ENCODE data around the gene CYFIP1. TPM values are rescaled to one million over a fixed set of nuclear protein-coding genes. Genes with fewer than 3 reads are reported as not detected.
A peak's percentile ranks its signal among the peaks of the same experiment; 100 is the strongest.

The CYFIP1 gene
- total and polyA plus RNA-seq, 5 donors, result 12.2 to 42.5 (median 35.3) TPM

DNA sequence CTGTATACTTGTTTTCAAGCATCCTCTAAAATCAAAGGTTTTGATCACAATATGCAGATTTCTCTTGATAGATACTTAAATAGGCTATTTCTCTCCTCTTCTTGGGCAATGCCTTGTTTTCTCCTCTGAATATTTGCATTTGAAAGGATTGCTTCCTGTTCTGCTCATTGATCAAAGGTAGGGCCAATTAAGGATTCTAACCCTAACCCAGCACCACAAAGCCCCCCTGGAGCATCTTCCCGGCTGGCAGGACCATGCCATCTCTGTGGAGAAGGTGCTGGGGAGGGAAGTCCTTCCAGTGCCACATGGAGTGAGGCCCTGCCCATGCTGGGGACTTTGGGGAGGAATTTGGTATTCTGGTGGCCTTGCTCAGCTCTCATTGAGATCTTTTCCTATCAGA is 153.0 kb downstream of the CYFIP1 start:
- DNase-seq (no peak), ATAC-seq (no peak)
- intact Hi-C loops (cut with DNase I), result no loop called here
- Histone ChIP-seq H3K9me3 (ENCODE audit: control insufficient read depth, low read length) (no peaks in the 10 kb centered on the region), H3K27me3 (ENCODE audit: control insufficient read depth, insufficient read depth) (no peaks in the 10 kb centered on the region), H3K4me3 (ENCODE audit: low read length) (no peak overlapping the region), H3K27ac (ENCODE audit: low read length) (no peak overlapping the region), H3K4me1 (ENCODE audit: control insufficient read depth, insufficient read depth, low read length) (no peaks in the 10 kb centered on the region)
- WGBS, result 62% methylated on average over 1 of the region's 1 CpG

GRCh38 chr15:22823495-22824128 is 156.6 kb downstream of the CYFIP1 start:
- 93% methylated on average over 29 of the region's 29 CpGs for WGBS
- no peaks in the 10 kb centered on the region for H3K4me1 ChIP-seq (ENCODE audit: control insufficient read depth, insufficient read depth, low read length)
- no peaks in the 10 kb centered on the region for H3K9me3 ChIP-seq (ENCODE audit: control insufficient read depth, low read length)
- no peak overlapping the region for H3K27ac ChIP-seq (ENCODE audit: low read length)
- DNase-seq (peak in 1 of 3 donors; percentile 40), ATAC-seq (no peak)
- no peaks in the 10 kb centered on the region for H3K27me3 ChIP-seq (ENCODE audit: control insufficient read depth, insufficient read depth)
- intact Hi-C loops (cut with DNase I), result no loop called here
- H3K4me3 ChIP-seq (ENCODE audit: low read length), result no peak overlapping the region

DNA sequence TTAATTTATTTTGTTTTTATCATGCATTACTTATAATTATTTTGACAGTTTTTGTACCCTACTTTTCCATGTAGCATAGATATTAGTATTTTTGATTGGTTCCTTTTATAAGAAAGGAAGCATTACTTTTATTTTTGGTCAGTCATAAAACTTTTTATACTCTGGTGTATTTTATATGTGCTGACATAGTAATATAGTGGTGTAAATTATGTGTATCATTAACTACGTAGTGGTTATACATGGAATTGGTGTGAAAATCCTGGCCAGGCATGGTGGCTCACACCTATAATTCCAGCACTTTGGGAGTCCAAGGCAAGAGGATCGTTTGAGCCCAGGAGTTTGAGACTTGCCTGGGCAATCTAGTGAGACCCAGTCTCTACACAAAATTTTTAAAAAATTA is 160.5 kb downstream of the CYFIP1 start:
- ATAC-seq (no peak), DNase-seq (no peak)
- WGBS, result 90% methylated on average over 2 of the region's 2 CpGs
- H3K4me1 ChIP-seq (ENCODE audit: control insufficient read depth, insufficient read depth, low read length), result no peaks in the 10 kb centered on the region
- no peak overlapping the region for H3K4me3 ChIP-seq (ENCODE audit: low read length)
- H3K9me3 ChIP-seq (ENCODE audit: control insufficient read depth, low read length), result no peaks in the 10 kb centered on the region
- intact Hi-C loops (cut with DNase I), result no loop called here
- H3K27me3 ChIP-seq (ENCODE audit: control insufficient read depth, insufficient read depth), result no peaks in the 10 kb centered on the region
- H3K27ac ChIP-seq (ENCODE audit: low read length), result no peak overlapping the region

Other genes with a start within 250 kb of the CYFIP1 start
- 1 to 10 TPM; 4.8 to 6.7 (median 5.5) TPM for gene NIPA1, start 193.7 kb downstream of the CYFIP1 start, total RNA-seq
- gene NIPA1, start 193.7 kb downstream of the CYFIP1 start, polyA plus RNA-seq, result 2.6 TPM
- gene NIPA2, start 141.7 kb downstream of the CYFIP1 start, total RNA-seq, result 10 to 100 TPM; 19.9 to 29.9 (median 25.0) TPM
- 9.9 TPM for gene NIPA2, start 141.7 kb downstream of the CYFIP1 start, polyA plus RNA-seq
- 10 to 100 TPM in 3 of 4 donors, 1 to 10 TPM in 1; 9.8 to 16.4 (median 11.9) TPM for gene TUBGCP5, start 59.2 kb upstream of the CYFIP1 start, total RNA-seq
- gene TUBGCP5, start 59.2 kb upstream of the CYFIP1 start, polyA plus RNA-seq, result 6.5 TPM
- not detected for gene GOLGA6L1, start 156.5 kb upstream of the CYFIP1 start, total RNA-seq
- gene GOLGA6L1, start 156.5 kb upstream of the CYFIP1 start, polyA plus RNA-seq, result not detected